Esophagus muscularis mucosa (tissue), 4 donors: ENCODE measurements around the gene MTOR.

Experiments
- EP300 ChIP-seq: sonication (generic); formaldehyde crosslinking; IDR thresholded peaks from one replicate; pipeline ENCODE4 v1.6.1; 2017; ENCODE audit warnings: antibody characterized with exemption
- POLR2A ChIP-seq: fragments of 450-650 bp; IDR thresholded peaks from one replicate; pipeline ENCODE4 v1.6.1; 2017; ENCODE audit warnings: antibody characterized with exemption, moderate library complexity, mild to moderate bottlenecking, low read depth
- POLR2AphosphoS5 ChIP-seq, 2 donors: sonication (generic); formaldehyde crosslinking; IDR thresholded peaks; one replicate each; pipeline ENCODE4 v1.6.1; 2017; ENCODE audit warnings: antibody characterized with exemption in 2 of 2
- TF ChIP-seq, protein P1 (sequence below), 3 experiments: fragments of 200-600 bp in 2 of 3; fragments of 450-650 bp in 1 of 3; sonication (generic) in 2 of 3; IDR thresholded peaks; one replicate each; pipeline ENCODE4 v1.5.1; 2017 to 2019; ENCODE audit warnings: antibody characterized with exemption in 3 of 3, mild to moderate bottlenecking in 2 of 3, moderate library complexity in 1 of 3

DNA sequence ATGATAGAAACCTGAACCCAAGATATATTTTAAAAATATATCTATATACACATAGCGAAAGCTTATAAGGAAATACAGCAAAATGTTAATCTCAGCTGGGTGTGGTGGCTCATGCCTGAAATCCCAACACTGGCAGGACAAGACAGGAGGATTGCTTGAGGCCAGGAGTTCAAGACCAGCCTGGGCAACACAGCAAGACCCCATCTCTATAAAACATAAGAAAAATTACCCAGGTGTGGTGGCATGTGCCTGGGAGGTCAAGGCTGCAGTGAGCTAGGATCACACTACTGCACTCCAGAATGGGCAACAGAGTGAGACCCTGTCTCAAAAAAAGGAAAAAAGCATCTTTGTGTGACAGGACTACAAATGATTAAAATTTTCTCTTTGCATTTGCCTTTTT is 196.6 kb downstream of the MTOR start:
- TF ChIP-seq, protein P1, sequence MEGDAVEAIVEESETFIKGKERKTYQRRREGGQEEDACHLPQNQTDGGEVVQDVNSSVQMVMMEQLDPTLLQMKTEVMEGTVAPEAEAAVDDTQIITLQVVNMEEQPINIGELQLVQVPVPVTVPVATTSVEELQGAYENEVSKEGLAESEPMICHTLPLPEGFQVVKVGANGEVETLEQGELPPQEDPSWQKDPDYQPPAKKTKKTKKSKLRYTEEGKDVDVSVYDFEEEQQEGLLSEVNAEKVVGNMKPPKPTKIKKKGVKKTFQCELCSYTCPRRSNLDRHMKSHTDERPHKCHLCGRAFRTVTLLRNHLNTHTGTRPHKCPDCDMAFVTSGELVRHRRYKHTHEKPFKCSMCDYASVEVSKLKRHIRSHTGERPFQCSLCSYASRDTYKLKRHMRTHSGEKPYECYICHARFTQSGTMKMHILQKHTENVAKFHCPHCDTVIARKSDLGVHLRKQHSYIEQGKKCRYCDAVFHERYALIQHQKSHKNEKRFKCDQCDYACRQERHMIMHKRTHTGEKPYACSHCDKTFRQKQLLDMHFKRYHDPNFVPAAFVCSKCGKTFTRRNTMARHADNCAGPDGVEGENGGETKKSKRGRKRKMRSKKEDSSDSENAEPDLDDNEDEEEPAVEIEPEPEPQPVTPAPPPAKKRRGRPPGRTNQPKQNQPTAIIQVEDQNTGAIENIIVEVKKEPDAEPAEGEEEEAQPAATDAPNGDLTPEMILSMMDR (IDR thresholded peaks at IDR 0.05): no peak
- TF ChIP-seq POLR2A (no peak), POLR2AphosphoS5 (IDR thresholded peaks at IDR 0.05) (no peak), EP300 (no peak)
